Stomach (tissue), 9 donors: ENCODE results near the gene EZH2. TPM values are rescaled to one million over a fixed set of nuclear protein-coding genes. Genes with fewer than 3 reads are reported as not detected.

Experiments
- DNase-seq, 2 donors: peaks; one replicate each; pipeline versions ENCODE4 v3.0.0 to v3.0.0-alpha.2; 2013 to 2019
- H3K27ac ChIP-seq, 5 donors: fragments of 200-600 bp in 4 of 5; sonication (generic) in 4 of 5; one replicate each; pipeline ENCODE4 v1.5.1; 2013 to 2019; ENCODE audit warnings: mild to moderate bottlenecking in 1 of 5, moderate library complexity in 1 of 5
- H3K27me3 ChIP-seq, 3 donors: fragments of 200-600 bp; sonication (generic); one replicate each; pipeline ENCODE4 v1.5.1; 2017 to 2019; ENCODE audit warnings: mixed run types in 1 of 3
- H3K36me3 ChIP-seq, 4 donors: fragments of 200-600 bp; sonication (generic); 1 replicate in 3 of 4; 2 replicates in 1 of 4; pipeline ENCODE4 v1.5.1; 2016 to 2019
- H3K4me1 ChIP-seq, 4 donors: fragments of 200-600 bp; sonication (generic); one replicate each; pipeline ENCODE4 v1.5.1; 2016 to 2019
- H3K4me3 ChIP-seq, 4 donors: fragments of 200-600 bp; sonication (generic) in 3 of 4; one replicate each; pipeline ENCODE4 v1.5.1; 2016 to 2019; ENCODE audit warnings: mild to moderate bottlenecking in 1 of 4
- H3K9me3 ChIP-seq, 4 donors: fragments of 200-600 bp; sonication (generic); one replicate each; pipeline ENCODE4 v1.5.1; 2016 to 2019
- CTCF ChIP-seq, 7 experiments: fragments of 450-650 bp in 4 of 7; fragments of 200-600 bp in 3 of 7; sonication (generic) in 3 of 7; IDR thresholded peaks; one replicate each; pipeline ENCODE4 v1.5.1; 2016 to 2019; ENCODE audit warnings: antibody characterized with exemption in 7 of 7, control low read depth in 2 of 7, mild to moderate bottlenecking in 1 of 7
- EP300 ChIP-seq: sonication (generic); formaldehyde crosslinking; IDR thresholded peaks from one replicate; pipeline ENCODE4 v1.6.1; 2017; ENCODE audit warnings: antibody characterized with exemption
- POLR2A ChIP-seq, 4 donors: fragments of 450-650 bp; IDR thresholded peaks; one replicate each; pipeline ENCODE4 v1.6.1; 2016; ENCODE audit warnings: antibody characterized with exemption in 4 of 4, control low read depth in 2 of 4, mild to moderate bottlenecking in 1 of 4, moderate library complexity in 1 of 4
- POLR2AphosphoS5 ChIP-seq, 3 donors: sonication (generic); formaldehyde crosslinking; IDR thresholded peaks; one replicate each; pipeline ENCODE4 v1.6.1; 2016; ENCODE audit warnings: antibody characterized with exemption in 3 of 3
- WGBS, 5 donors: extraction: QIAGEN DNeasy Blood & Tissue Kit in 3 of 5; methylation state at CpG; one replicate each; pipeline versions ENCODE4 v1.1.5 to v1.1.7; 2013 to 2018; 5-methylcytosine and 5-hydroxymethylcytosine counted together
- intact Hi-C: fragments of 100-400 bp; cut with DNase I; formaldehyde crosslinking; loops from one replicate; pipeline ENCODE4 v1.15.1; 2023; ENCODE audit warnings: low total_unique reads
- polyA plus RNA-seq, 3 donors: library from polyadenylated mRNA; stranded (reverse); fragments of 200-250 nt; gene quantifications; one replicate each; pipeline ENCODE4 v1.2.3, GENCODE V29; 2013
- total RNA-seq, 5 donors: library from RNA; depleted of rRNA; stranded (reverse); fragments of >200 nt; gene quantifications; one replicate each; pipeline versions ENCODE4 v1.1.0 to v1.2.3, GENCODE V29; 2014 to 2016
- donor health status: healthy with polysubstance abuse.
- donor health status: Bipolar disorder and iron deficiency.
- donor health status: healthy.

EZH2 gene
- total and polyA plus RNA-seq, 8 donors: under 0.01 to 12.9 (median 4.6) TPM

- Histone ChIP-seq H3K4me3 (no peak overlapping the region), H3K4me1 (peaks cover 0 to 8% (median 0%) of the 10 kb centered on the region in 4 donors), H3K9me3 (no peaks in the 10 kb centered on the region), H3K36me3 (no peaks in the 10 kb centered on the region), H3K27ac (no peak overlapping the region), H3K27me3 (no peaks in the 10 kb centered on the region)
- TF ChIP-seq CTCF (IDR thresholded peaks at IDR 0.05) (no peak), POLR2AphosphoS5 (IDR thresholded peaks at IDR 0.05) (no peak), EP300 (no peak), POLR2A (IDR thresholded peaks at IDR 0.05) (no peak)
- peak in 1 of 2 donors; percentile 20 for DNase-seq
- intact Hi-C loops: no loop called here
- 96 to 100% (median 97%) methylated on average over 1 of the region's 1 CpG for WGBS, 5 donors
These were observed 29.1 kb downstream of the EZH2 start for GRCh38 chr7:148854983-148855382.

- H3K4me3 ChIP-seq: no peak overlapping the region
- no peak for TF ChIP-seq POLR2AphosphoS5 (IDR thresholded peaks at IDR 0.05)
- no peak for DNase-seq
- intact Hi-C loops: no loop called here
- H3K36me3 ChIP-seq: no peaks in the 10 kb centered on the region
- H3K9me3 ChIP-seq: no peaks in the 10 kb centered on the region
- H3K27me3 ChIP-seq: no peaks in the 10 kb centered on the region
- 76 to 97% (median 81%) methylated on average over 1 of the region's 1 CpG for WGBS, 5 donors
- peaks cover 0 to 13% (median 0%) of the 10 kb centered on the region in 4 donors for H3K4me1 ChIP-seq
- no peak overlapping the region for H3K27ac ChIP-seq
These were observed 31.8 kb downstream of the EZH2 start for GRCh38 chr7:148852272-148852671.

- intact Hi-C loops: no loop called here
- H3K4me1 ChIP-seq: peaks cover 0 to 5% (median 0%) of the 10 kb centered on the region in 4 donors
- WGBS, 5 donors: 96 to 99% (median 98%) methylated on average over 5 of the region's 5 CpGs
- no peak overlapping the region for H3K27ac ChIP-seq
- no peak overlapping the region for H3K4me3 ChIP-seq
- TF ChIP-seq POLR2AphosphoS5 (IDR thresholded peaks at IDR 0.05): no peak
- TF ChIP-seq EP300: no peak
- no peak for TF ChIP-seq POLR2A (IDR thresholded peaks at IDR 0.05)
- no peak for TF ChIP-seq CTCF (IDR thresholded peaks at IDR 0.05)
- H3K27me3 ChIP-seq: no peaks in the 10 kb centered on the region
- H3K36me3 ChIP-seq: no peaks in the 10 kb centered on the region
- H3K9me3 ChIP-seq: no peaks in the 10 kb centered on the region
- no peak for DNase-seq
These were observed 33.5 kb downstream of the EZH2 start for GRCh38 chr7:148850564-148850963.

GRCh38 chr7:148849393-148850098 lies 34.5 kb downstream of the EZH2 start:
- DNase-seq: peak in 1 of 2 donors; percentile 13
- Histone ChIP-seq H3K4me1 (peaks cover 0 to 11% (median under 1%) of the 10 kb centered on the region in 4 donors), H3K27ac (no peak overlapping the region), H3K27me3 (no peaks in the 10 kb centered on the region), H3K9me3 (no peaks in the 10 kb centered on the region), H3K36me3 (no peaks in the 10 kb centered on the region), H3K4me3 (no peak overlapping the region)
- 77 to 88% (median 83%) methylated on average over 7 of the region's 7 CpGs for WGBS, 5 donors
- TF ChIP-seq POLR2A (IDR thresholded peaks at IDR 0.05) (no peak), POLR2AphosphoS5 (IDR thresholded peaks at IDR 0.05) (no peak), CTCF (IDR thresholded peaks at IDR 0.05) (no peak)
- intact Hi-C loops: no loop called here
